Pancreas (tissue), 10 donors: ENCODE data around the gene PPP2R2C. TPM values are rescaled to one million over a fixed set of nuclear protein-coding genes. Genes with fewer than 3 reads are reported as not detected.

Source experiments
- ATAC-seq, 4 donors: fragments of 200-7000 bp; cut with Tn5 transposase; one replicate each; pipeline versions ENCODE4 v1.8.0 to v1.9.1; 2020; ENCODE audit warnings: mild to moderate bottlenecking in 4 of 4, moderate library complexity in 4 of 4
- DNase-seq, 6 donors: peaks; one replicate each; pipeline ENCODE4 v3.0.0-alpha.2; 2020
- FAIRE-seq: peaks from 2 replicates; lab custom pipeline; 2012; peaks lifted over from hg19 to GRCh38; lab: Jason Lieb, UNC
- H3K27ac ChIP-seq, 4 donors: fragments of 200-600 bp; sonication (generic); 1 replicate in 3 of 4; 2 replicates in 1 of 4; pipeline versions ENCODE4 v1.5.0 to v1.8.0; 2020
- H3K27me3 ChIP-seq, 4 donors: fragments of 200-600 bp; one replicate each; pipeline ENCODE4 v1.8.0; 2021
- H3K36me3 ChIP-seq, 3 donors: fragments of 200-600 bp; sonication (generic) in 1 of 3; one replicate each; pipeline versions ENCODE4 v1.5.0 to v1.8.0; 2020 to 2021
- H3K4me1 ChIP-seq, 3 donors: fragments of 200-600 bp; one replicate each; pipeline ENCODE4 v1.8.0; 2021
- H3K4me3 ChIP-seq, 4 donors: fragments of 200-600 bp; sonication (generic) in 2 of 4; one replicate each; pipeline versions ENCODE4 v1.5.0 to v1.8.0; 2020 to 2021
- H3K9me3 ChIP-seq, 4 donors: fragments of 200-600 bp; one replicate each; pipeline ENCODE4 v1.8.0; 2021
- WGBS, 2 donors: extraction: QIAGEN DNeasy Blood & Tissue Kit; methylation state at CpG; one replicate each; pipeline ENCODE4 v1.1.7; 2013; 5-methylcytosine and 5-hydroxymethylcytosine counted together
- intact Hi-C, 3 donors: fragments of 100-400 bp; cut with DNase I; formaldehyde crosslinking; loops; one replicate each; pipeline versions ENCODE4 v1.11.1 to v1.14.2; 2022
- polyA plus RNA-seq, 2 donors: library from polyadenylated mRNA; stranded (reverse); fragments of 200-250 nt; gene quantifications; one replicate each; pipeline ENCODE4 v1.2.3, GENCODE V29; 2013
- total RNA-seq, 6 donors: library from RNA; stranded (reverse); fragmentation: NEBNext Ultra II Directional in 4 of 6; extraction: Animal tissue kit (Norgen Biotek cat#: 25700) in 4 of 6; gene quantifications; one replicate each; pipeline versions ENCODE4 v1.2.1 to v1.2.4, GENCODE V29; 2021 to 2023
- TF ChIP-seq, protein P1 (sequence below), 4 donors: fragments of 200-600 bp; sonication (generic) in 3 of 4; IDR thresholded peaks; one replicate each; pipeline versions ENCODE4 v1.5.0 to v1.8.0; 2021; ENCODE audit warnings: antibody characterized with exemption in 4 of 4
- donor health status: healthy with polysubstance abuse.
- donor health status: DM: no; HTN: no; CAD: no; lungs with moderate emphysema.
- donor health status: DM: no; HTN: no; CAD: no.
- donor health status: control.
- donor health status: control.
- donor health status: Bipolar disorder and iron deficiency.
- donor health status: DM: yes; HTN: yes; CAD: no.
- donor health status: DM: no; HTN: no; CAD: no.
- donor health status: DM: no; HTN: no; CAD: no.
- donor health status: DM: yes; HTN: yes; CAD: no.

PPP2R2C gene
- total and polyA plus RNA-seq, 8 donors: 0.05 to 2.0 (median 0.55) TPM

DNA sequence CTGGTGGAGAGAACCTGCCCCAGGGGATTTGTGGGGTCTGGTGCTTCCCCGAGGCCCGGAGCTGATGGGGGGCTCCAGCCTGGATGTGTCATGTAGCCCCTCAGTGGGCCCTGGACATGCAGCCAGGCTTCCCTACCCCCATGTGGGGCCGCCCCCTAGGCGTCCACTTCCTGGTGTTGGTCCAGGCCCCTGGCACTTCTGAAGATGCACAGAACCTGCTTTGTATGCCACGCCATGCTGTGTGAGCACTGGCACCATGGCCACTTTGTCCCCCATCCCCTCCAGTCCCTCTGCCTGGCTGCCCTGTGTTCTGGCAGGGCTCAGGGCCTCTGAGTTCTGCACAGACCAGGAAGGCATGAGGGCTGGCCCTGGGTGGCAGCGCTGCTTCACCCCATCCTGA lies 173.6 kb downstream of the PPP2R2C start:
- TF ChIP-seq, protein P1, sequence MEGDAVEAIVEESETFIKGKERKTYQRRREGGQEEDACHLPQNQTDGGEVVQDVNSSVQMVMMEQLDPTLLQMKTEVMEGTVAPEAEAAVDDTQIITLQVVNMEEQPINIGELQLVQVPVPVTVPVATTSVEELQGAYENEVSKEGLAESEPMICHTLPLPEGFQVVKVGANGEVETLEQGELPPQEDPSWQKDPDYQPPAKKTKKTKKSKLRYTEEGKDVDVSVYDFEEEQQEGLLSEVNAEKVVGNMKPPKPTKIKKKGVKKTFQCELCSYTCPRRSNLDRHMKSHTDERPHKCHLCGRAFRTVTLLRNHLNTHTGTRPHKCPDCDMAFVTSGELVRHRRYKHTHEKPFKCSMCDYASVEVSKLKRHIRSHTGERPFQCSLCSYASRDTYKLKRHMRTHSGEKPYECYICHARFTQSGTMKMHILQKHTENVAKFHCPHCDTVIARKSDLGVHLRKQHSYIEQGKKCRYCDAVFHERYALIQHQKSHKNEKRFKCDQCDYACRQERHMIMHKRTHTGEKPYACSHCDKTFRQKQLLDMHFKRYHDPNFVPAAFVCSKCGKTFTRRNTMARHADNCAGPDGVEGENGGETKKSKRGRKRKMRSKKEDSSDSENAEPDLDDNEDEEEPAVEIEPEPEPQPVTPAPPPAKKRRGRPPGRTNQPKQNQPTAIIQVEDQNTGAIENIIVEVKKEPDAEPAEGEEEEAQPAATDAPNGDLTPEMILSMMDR (IDR thresholded peaks at IDR 0.05): no peak
- no peak overlapping the region for H3K4me3 ChIP-seq
- FAIRE-seq (no peak), DNase-seq (peak in 1 of 6 donors; percentile 42), ATAC-seq (no peak)
- H3K9me3 ChIP-seq: no peaks in the 10 kb centered on the region
- no peak overlapping the region for H3K27ac ChIP-seq
- intact Hi-C loops: no loop called here
- no peaks in the 10 kb centered on the region for H3K27me3 ChIP-seq
- H3K4me1 ChIP-seq: no peaks in the 10 kb centered on the region
- WGBS, 2 donors: 90 to 91% methylated on average over 6 of the region's 6 CpGs
- H3K36me3 ChIP-seq: peaks cover 0 to 30% (median 7%) of the 10 kb centered on the region in 3 donors

DNA sequence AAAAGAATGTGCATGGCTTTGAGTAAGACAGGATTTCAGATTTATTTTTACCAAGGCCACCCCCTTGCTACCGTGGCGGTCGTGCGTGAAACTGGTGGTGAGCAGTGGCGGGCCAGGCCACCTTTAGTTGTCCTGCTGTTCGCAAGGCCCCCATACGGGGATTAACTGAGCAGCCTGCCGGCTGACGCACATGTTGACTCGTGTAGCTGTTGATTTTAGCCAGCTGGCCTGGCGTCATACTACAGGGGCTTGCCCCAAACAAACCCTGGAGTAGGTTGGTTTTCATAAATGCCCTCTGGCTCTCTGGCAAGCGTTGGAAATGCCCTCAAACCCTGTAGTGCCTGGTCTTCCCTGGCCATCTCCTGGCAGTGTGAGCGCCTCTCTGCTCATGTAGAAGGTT lies 174.4 kb downstream of the PPP2R2C start:
- ATAC-seq: peak in 1 of 4 donors; percentile 53
- WGBS, 2 donors: 78 to 87% methylated on average over 13 of the region's 13 CpGs
- no peak for DNase-seq
- H3K27ac ChIP-seq: no peak overlapping the region
- intact Hi-C loops: no loop called here
- H3K4me3 ChIP-seq: no peak overlapping the region
- TF ChIP-seq, protein P1 (IDR thresholded peaks at IDR 0.05): no peak
- H3K36me3 ChIP-seq: peaks cover 0 to 30% (median 7%) of the 10 kb centered on the region in 3 donors
- no peak for FAIRE-seq
- no peaks in the 10 kb centered on the region for H3K9me3 ChIP-seq
- H3K27me3 ChIP-seq: no peaks in the 10 kb centered on the region
- no peaks in the 10 kb centered on the region for H3K4me1 ChIP-seq

DNA sequence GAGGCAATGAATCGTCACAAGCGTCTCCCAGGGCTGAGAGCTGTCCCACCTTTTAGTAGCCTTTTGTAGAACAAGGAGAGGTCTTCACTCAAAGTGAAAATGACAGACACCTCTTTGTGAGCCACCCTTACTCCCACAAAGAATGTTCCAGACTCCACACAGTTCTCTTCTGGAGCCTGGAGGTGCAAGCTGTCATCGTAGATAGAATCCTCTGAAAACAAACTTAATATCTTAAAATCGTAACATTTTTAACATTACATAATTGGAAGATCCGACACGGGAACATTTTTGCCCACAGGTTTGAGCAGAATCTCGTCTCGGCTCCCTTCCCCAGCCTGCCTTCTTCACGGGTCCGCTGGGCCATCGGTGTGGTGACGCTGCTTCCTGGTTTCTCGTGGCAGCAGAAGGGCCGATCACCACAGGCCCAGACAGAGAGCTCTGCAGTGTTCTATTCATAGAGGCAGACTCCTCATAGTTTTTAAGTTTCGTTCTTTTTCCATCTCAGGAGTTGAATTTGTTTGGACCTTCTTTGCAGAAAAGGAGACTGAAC lies 175.1 kb downstream of the PPP2R2C start:
- no peak overlapping the region for H3K4me3 ChIP-seq
- DNase-seq: no peak
- intact Hi-C loops: no loop called here
- H3K27me3 ChIP-seq: no peaks in the 10 kb centered on the region
- FAIRE-seq: no peak
- ATAC-seq: no peak
- H3K36me3 ChIP-seq: peaks cover 0 to 28% (median 7%) of the 10 kb centered on the region in 3 donors
- no peaks in the 10 kb centered on the region for H3K4me1 ChIP-seq
- TF ChIP-seq, protein P1 (IDR thresholded peaks at IDR 0.05): no peak
- no peak overlapping the region for H3K27ac ChIP-seq
- H3K9me3 ChIP-seq: no peaks in the 10 kb centered on the region
- WGBS, 2 donors: 88 to 92% methylated on average over 15 of the region's 15 CpGs

DNA sequence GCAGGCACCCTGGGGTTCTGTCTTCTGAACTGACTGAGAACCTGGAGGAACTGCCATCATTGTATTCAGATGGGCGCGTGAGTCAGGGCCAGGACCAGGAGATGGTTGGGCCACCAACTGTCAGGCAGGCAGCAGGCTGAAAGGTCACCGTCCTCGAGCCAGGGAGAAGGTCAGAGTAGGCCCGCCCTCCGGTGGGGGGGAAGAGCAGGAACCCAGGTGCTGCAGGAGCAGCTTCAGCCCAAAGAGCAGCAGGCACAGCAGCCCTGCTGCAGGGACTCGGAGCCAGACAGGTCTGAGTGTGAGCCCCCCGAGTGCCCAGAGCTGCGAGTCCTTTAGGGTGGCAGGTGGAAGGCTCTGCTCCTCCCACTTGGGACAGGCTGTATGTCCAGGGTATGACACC lies 176.4 kb downstream of the PPP2R2C start:
- peaks cover 0 to 22% (median 0%) of the 10 kb centered on the region in 3 donors for H3K36me3 ChIP-seq

DNA sequence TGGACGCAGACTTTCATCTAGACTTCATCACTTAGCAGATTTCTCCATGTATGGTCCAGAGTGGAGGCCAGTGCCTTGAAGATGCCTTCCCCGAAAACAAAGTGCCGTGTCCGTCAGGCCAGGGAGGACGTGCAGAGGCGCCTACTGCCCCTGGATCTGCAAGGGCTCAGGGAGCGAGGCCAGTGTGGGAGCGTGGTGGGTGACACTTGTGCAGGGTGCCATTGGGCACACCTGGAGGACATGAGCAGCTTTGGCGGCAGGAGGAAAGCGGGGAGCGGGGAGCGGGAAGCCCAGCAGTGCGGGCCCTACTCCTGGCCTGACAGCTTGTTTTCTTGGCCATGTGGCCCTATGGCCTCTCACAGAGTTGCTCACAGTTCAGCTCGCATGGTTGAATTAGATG lies 176.9 kb downstream of the PPP2R2C start:
- FAIRE-seq (no peak), ATAC-seq (no peak), DNase-seq (no peak)
- Histone ChIP-seq H3K27me3 (no peaks in the 10 kb centered on the region), H3K9me3 (no peaks in the 10 kb centered on the region), H3K4me1 (no peaks in the 10 kb centered on the region), H3K4me3 (no peak overlapping the region), H3K36me3 (peaks cover 0 to 21% (median 0%) of the 10 kb centered on the region in 3 donors), H3K27ac (no peak overlapping the region)
- 96 to 98% methylated on average over 14 of the region's 14 CpGs for WGBS, 2 donors
- intact Hi-C loops: no loop called here
- TF ChIP-seq, protein P1 (IDR thresholded peaks at IDR 0.05): no peak

More for the DNA sequence above, 176.4 kb downstream of the PPP2R2C start:
- Histone ChIP-seq H3K9me3 (no peaks in the 10 kb centered on the region), H3K27ac (no peak overlapping the region), H3K4me3 (no peak overlapping the region), H3K27me3 (no peaks in the 10 kb centered on the region), H3K4me1 (no peaks in the 10 kb centered on the region)
- DNase-seq: no peak
- TF ChIP-seq, protein P1 (IDR thresholded peaks at IDR 0.05): no peak
- ATAC-seq: no peak
- intact Hi-C loops: no loop called here
- no peak for FAIRE-seq
- 83 to 86% methylated on average over 9 of the region's 9 CpGs for WGBS, 2 donors
